A673 (cell line): ENCODE measurements around the gene TRMT6.

ENCODE experiments used
- CTCF ChIP-seq: fragments of 300-800, 200-600 bp; sonication (generic); conservative IDR thresholded peaks from 2 replicates; pipeline ENCODE4 v1.5.1; 2017; ENCODE audit warnings: low read depth, mild to moderate bottlenecking, antibody characterized with exemption, low read length, moderate library complexity, mixed read lengths
- EZH2 ChIP-seq: fragments of 200-600 bp; sonication (generic); IDR thresholded peaks from 2 replicates; pipeline ENCODE4 v1.6.1; 2017; ENCODE audit warnings: borderline replicate concordance, low read depth, mild to moderate bottlenecking, mixed read lengths, antibody characterized with exemption, low read length; ENCODE audit not compliant: poor library complexity, severe bottlenecking

GRCh38 chr20:5947276-5947675 lies 3.1 kb downstream of the TRMT6 start:
- TF ChIP-seq CTCF (no peak), EZH2 (no peak)
